GM12878 (cell line): ENCODE data around the gene POGZ. TPM values are rescaled to one million over a fixed set of nuclear protein-coding genes. Genes with fewer than 3 reads are reported as not detected.

Experiments
- CHD1 ChIP-seq: IDR thresholded peaks from 2 replicates; pipeline ENCODE4 v1.6.1; 2012; ENCODE audit warnings: low read depth, low read length, improper control_type of control experiment
- CREB1 ChIP-seq: IDR thresholded peaks from 2 replicates; pipeline ENCODE4 v1.6.1; 2012; ENCODE audit warnings: low read depth, mild to moderate bottlenecking, inconsistent platforms
- ESRRA ChIP-seq: IDR thresholded peaks from 2 replicates; pipeline ENCODE4 v1.6.1; 2012; ENCODE audit warnings: mild to moderate bottlenecking, low read length, improper control_type of control experiment
- IKZF2 ChIP-seq, 2 experiments: fragments of 450-650 bp; IDR thresholded peaks; 2 replicates each; pipeline ENCODE4 v1.6.1; 2017; ENCODE audit warnings: mild to moderate bottlenecking in 2 of 2, moderate library complexity in 2 of 2
- KAT2A ChIP-seq: conservative IDR thresholded peaks from 2 replicates; pipeline ENCODE4 v1.6.1; 2011; ENCODE audit warnings: low read depth, low read length; ENCODE audit not compliant: control insufficient read depth
- MEF2A ChIP-seq: IDR thresholded peaks from 2 replicates; pipeline ENCODE4 v1.6.1; 2011; ENCODE audit warnings: low read depth, mild to moderate bottlenecking, low read length, moderate library complexity; ENCODE audit not compliant: insufficient read depth
- MEF2B ChIP-seq: fragments of 450-650 bp; IDR thresholded peaks from 2 replicates; pipeline ENCODE4 v1.6.1; 2018; ENCODE audit warnings: mild to moderate bottlenecking, moderate library complexity; ENCODE audit not compliant: partially characterized antibody, poor library complexity, severe bottlenecking
- NFYB ChIP-seq: IDR thresholded peaks from 2 replicates; pipeline ENCODE4 v1.6.1; 2011; ENCODE audit warnings: low read depth, mild to moderate bottlenecking, low read length, improper control_type of control experiment, moderate library complexity; ENCODE audit not compliant: insufficient read depth
- PAX5 ChIP-seq: IDR thresholded peaks from 2 replicates; pipeline ENCODE4 v1.6.1; 2011; ENCODE audit warnings: low read depth, low read length, borderline replicate concordance
- POLR2A ChIP-seq: IDR thresholded peaks from 2 replicates; pipeline ENCODE4 v1.6.1; 2011; ENCODE audit warnings: low read depth, mild to moderate bottlenecking, low read length
- POLR2AphosphoS2 ChIP-seq: IDR thresholded peaks from 2 replicates; pipeline ENCODE4 v1.6.1; 2011; ENCODE audit warnings: low read depth, mild to moderate bottlenecking, low read length, improper control_type of control experiment, moderate library complexity
- POU2F2 ChIP-seq: IDR thresholded peaks from 3 replicates; pipeline ENCODE4 v1.6.1; 2011; ENCODE audit warnings: low read depth, mild to moderate bottlenecking, low read length, borderline replicate concordance
- RBBP5 ChIP-seq: fragments of 200-600 bp; sonication (generic); conservative IDR thresholded peaks from 2 replicates; pipeline ENCODE4 v1.6.1; 2016
- SIX5 ChIP-seq: IDR thresholded peaks from 2 replicates; pipeline ENCODE4 v1.6.1; 2011; ENCODE audit warnings: mild to moderate bottlenecking, low read depth, low read length, moderate library complexity; ENCODE audit not compliant: severe bottlenecking
- SMC3 ChIP-seq: IDR thresholded peaks from 2 replicates; pipeline ENCODE4 v1.6.1; 2011; ENCODE audit warnings: low read length, improper control_type of control experiment, borderline replicate concordance
- TCF12 ChIP-seq: IDR thresholded peaks from 2 replicates; pipeline ENCODE4 v1.6.1; 2011; ENCODE audit warnings: low read depth, mild to moderate bottlenecking, low read length
- YBX1 ChIP-seq: fragments of 450-650 bp; IDR thresholded peaks from 2 replicates; pipeline ENCODE4 v1.6.1; 2016; ENCODE audit warnings: antibody characterized with exemption
- ZBED1 ChIP-seq: IDR thresholded peaks from 2 replicates; pipeline ENCODE4 v1.6.1; 2016; ENCODE audit warnings: borderline replicate concordance
- ZNF217 ChIP-seq: fragments of 450-650 bp; IDR thresholded peaks from 2 replicates; pipeline ENCODE4 v1.6.1; 2017; ENCODE audit warnings: antibody characterized with exemption, mild to moderate bottlenecking
- ZNF274 ChIP-seq: IDR thresholded peaks from one replicate; pipeline ENCODE4 v1.8.0; 2011; ENCODE audit not compliant: insufficient read length, insufficient read depth
- ZSCAN29 ChIP-seq: fragments of 450-650 bp; IDR thresholded peaks from 2 replicates; pipeline ENCODE4 v1.6.1; 2017; ENCODE audit warnings: mild to moderate bottlenecking, moderate library complexity
- polyA plus RNA-seq, 11 experiments: library from polyadenylated mRNA; depleted of rRNA in 4 of 11; unstranded in 6 of 11; stranded (reverse) in 5 of 11; fragments of >200 nt; fragmentation: Nextera tagmentation in 4 of 11; fragmentation: Illumina TruSeq in 1 of 11; extraction: Ambion mirVana in 4 of 11; extraction: Trizol in 1 of 11; gene quantifications; 1 replicate in 1 of 11; 2 replicates in 10 of 11; pipeline versions ENCODE4 v1.2.1 to v1.2.3, GENCODE V29; 2011 to 2016; ENCODE audit warnings: inconsistent platforms in 2 of 11, missing spikeins in 2 of 11, low read depth in 1 of 11
- total RNA-seq, 4 experiments: library from RNA; depleted of rRNA in 3 of 4; stranded (reverse); fragments of >200 nt in 3 of 4; fragmentation: Illumina TruSeq in 1 of 4; extraction: Trizol in 1 of 4; gene quantifications; 2 replicates each; pipeline versions ENCODE4 v1.2.1 to v1.2.3, GENCODE V29; 2013 to 2021
- TF ChIP-seq, protein P1 (sequence below): fragments of 450-650 bp; IDR thresholded peaks from 2 replicates; pipeline ENCODE4 v1.6.1; 2016; ENCODE audit warnings: mild to moderate bottlenecking, moderate library complexity, borderline replicate concordance
- TF ChIP-seq, protein P2 (sequence below): fragments of 450-650 bp; IDR thresholded peaks from 2 replicates; pipeline ENCODE4 v1.6.1; 2016; ENCODE audit warnings: mild to moderate bottlenecking
- TF ChIP-seq, protein P3 (sequence below): IDR thresholded peaks from 2 replicates; pipeline ENCODE4 v1.6.1; 2012; ENCODE audit warnings: mild to moderate bottlenecking, low read depth, low read length

POGZ gene
- total and polyA plus RNA-seq, 10 of the 15 experiments (the other 5 are each of a cell fraction or from before 2014, with no cell fraction given), result 11.3 to 80.6 (median 35.8) TPM

DNA sequence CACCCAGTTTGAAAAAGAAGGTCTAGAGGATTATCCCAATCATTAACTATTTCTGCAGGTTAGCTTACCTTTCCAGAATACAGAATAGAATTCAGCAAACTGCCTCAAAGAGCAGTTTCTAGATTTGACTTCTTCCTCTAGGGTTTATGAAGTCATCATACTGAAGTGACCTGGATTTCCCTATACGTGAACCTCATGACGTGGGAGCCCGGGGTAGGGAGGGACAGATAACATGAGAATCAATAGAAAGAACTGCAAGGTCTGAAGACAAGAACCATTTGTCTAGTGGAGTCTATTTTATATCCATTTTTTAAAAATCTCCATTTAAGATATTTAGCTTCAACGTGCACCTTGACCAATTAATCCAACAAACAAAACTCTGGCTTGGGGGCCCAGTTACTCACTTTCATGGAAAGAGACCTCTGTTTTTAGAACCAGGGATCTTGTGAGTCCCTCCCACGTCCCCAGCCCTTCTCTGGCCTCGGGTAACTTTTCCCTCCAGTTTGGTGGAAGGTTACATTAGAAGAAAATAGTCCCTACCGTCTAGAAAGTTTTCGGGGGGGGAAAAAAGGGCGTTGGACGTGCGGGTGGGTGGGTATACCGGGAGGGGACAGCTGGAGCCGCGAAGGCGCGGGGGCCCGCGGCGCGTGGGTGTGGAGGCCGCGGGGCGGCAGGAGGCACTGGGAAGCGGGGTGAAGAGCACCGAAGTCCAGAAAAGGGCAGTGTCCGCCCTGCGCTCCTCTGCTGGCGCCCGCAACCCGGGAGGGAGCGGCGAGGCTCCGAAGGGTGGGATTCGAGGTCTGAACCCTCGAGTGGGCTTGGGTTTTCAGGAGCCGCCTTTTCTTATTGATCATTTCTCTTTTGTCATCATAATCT is 13.8 kb upstream of the POGZ start (continued):
- TF ChIP-seq, protein P1, sequence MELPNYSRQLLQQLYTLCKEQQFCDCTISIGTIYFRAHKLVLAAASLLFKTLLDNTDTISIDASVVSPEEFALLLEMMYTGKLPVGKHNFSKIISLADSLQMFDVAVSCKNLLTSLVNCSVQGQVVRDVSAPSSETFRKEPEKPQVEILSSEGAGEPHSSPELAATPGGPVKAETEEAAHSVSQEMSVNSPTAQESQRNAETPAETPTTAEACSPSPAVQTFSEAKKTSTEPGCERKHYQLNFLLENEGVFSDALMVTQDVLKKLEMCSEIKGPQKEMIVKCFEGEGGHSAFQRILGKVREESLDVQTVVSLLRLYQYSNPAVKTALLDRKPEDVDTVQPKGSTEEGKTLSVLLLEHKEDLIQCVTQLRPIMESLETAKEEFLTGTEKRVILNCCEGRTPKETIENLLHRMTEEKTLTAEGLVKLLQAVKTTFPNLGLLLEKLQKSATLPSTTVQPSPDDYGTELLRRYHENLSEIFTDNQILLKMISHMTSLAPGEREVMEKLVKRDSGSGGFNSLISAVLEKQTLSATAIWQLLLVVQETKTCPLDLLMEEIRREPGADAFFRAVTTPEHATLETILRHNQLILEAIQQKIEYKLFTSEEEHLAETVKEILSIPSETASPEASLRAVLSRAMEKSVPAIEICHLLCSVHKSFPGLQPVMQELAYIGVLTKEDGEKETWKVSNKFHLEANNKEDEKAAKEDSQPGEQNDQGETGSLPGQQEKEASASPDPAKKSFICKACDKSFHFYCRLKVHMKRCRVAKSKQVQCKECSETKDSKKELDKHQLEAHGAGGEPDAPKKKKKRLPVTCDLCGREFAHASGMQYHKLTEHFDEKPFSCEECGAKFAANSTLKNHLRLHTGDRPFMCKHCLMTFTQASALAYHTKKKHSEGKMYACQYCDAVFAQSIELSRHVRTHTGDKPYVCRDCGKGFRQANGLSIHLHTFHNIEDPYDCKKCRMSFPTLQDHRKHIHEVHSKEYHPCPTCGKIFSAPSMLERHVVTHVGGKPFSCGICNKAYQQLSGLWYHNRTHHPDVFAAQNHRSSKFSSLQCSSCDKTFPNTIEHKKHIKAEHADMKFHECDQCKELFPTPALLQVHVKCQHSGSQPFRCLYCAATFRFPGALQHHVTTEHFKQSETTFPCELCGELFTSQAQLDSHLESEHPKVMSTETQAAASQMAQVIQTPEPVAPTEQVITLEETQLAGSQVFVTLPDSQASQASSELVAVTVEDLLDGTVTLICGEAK, result no peak
- TF ChIP-seq CHD1 (no peak), SIX5 (no peak), PAX5 (no peak), SMC3 (no peak), KAT2A (no peak), MEF2B (no peak), ZNF217 (no peak), TCF12 (no peak), ZNF274 (no peak), NFYB (no peak), POLR2AphosphoS2 (no peak), RBBP5 (no peak), ZSCAN29 (no peak), MEF2A (no peak), POU2F2 (no peak), ZBED1 (no peak), YBX1 (no peak), ESRRA (no peak), IKZF2 (IDR thresholded peaks at IDR 0.05) (peak; percentile 9 to 40; a peak in 1 of 4 replicates), CREB1 (peak; percentile 62; the same call in 1 of the 2 replicates), POLR2A (peak; percentile 47)
- TF ChIP-seq, protein P2, sequence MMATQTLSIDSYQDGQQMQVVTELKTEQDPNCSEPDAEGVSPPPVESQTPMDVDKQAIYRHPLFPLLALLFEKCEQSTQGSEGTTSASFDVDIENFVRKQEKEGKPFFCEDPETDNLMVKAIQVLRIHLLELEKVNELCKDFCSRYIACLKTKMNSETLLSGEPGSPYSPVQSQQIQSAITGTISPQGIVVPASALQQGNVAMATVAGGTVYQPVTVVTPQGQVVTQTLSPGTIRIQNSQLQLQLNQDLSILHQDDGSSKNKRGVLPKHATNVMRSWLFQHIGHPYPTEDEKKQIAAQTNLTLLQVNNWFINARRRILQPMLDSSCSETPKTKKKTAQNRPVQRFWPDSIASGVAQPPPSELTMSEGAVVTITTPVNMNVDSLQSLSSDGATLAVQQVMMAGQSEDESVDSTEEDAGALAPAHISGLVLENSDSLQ, result no peak
- TF ChIP-seq, protein P3, sequence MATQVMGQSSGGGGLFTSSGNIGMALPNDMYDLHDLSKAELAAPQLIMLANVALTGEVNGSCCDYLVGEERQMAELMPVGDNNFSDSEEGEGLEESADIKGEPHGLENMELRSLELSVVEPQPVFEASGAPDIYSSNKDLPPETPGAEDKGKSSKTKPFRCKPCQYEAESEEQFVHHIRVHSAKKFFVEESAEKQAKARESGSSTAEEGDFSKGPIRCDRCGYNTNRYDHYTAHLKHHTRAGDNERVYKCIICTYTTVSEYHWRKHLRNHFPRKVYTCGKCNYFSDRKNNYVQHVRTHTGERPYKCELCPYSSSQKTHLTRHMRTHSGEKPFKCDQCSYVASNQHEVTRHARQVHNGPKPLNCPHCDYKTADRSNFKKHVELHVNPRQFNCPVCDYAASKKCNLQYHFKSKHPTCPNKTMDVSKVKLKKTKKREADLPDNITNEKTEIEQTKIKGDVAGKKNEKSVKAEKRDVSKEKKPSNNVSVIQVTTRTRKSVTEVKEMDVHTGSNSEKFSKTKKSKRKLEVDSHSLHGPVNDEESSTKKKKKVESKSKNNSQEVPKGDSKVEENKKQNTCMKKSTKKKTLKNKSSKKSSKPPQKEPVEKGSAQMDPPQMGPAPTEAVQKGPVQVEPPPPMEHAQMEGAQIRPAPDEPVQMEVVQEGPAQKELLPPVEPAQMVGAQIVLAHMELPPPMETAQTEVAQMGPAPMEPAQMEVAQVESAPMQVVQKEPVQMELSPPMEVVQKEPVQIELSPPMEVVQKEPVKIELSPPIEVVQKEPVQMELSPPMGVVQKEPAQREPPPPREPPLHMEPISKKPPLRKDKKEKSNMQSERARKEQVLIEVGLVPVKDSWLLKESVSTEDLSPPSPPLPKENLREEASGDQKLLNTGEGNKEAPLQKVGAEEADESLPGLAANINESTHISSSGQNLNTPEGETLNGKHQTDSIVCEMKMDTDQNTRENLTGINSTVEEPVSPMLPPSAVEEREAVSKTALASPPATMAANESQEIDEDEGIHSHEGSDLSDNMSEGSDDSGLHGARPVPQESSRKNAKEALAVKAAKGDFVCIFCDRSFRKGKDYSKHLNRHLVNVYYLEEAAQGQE, result no peak
